GM12878 (cell line): ENCODE data around the gene PCDHGC3. TPM values are rescaled to one million over a fixed set of nuclear protein-coding genes. Genes with fewer than 3 reads are reported as not detected.
A peak's percentile ranks its signal among the peaks of the same experiment; 100 is the strongest.

Experiments used
- CREM ChIP-seq: IDR thresholded peaks from 2 replicates; pipeline ENCODE4 v1.6.1; 2014; ENCODE audit warnings: antibody characterized with exemption, low read depth
- E2F4 ChIP-seq: IDR thresholded peaks from 2 replicates; pipeline ENCODE4 v1.6.1; 2012; ENCODE audit warnings: low read depth, low read length, improper control_type of control experiment
- FOS ChIP-seq: IDR thresholded peaks from 3 replicates; pipeline ENCODE4 v1.6.1; 2011; ENCODE audit warnings: borderline replicate concordance; ENCODE audit not compliant: insufficient read length; ENCODE audit errors: extremely low read depth
- LARP7 ChIP-seq: fragments of 450-650 bp; IDR thresholded peaks from 2 replicates; pipeline ENCODE4 v1.6.1; 2017; ENCODE audit warnings: mild to moderate bottlenecking
- POLR2A ChIP-seq: IDR thresholded peaks from 2 replicates; pipeline ENCODE4 v1.6.1; 2011; ENCODE audit warnings: low read depth, mild to moderate bottlenecking, low read length
- RELB ChIP-seq: fragments of 450-650 bp; IDR thresholded peaks from 2 replicates; pipeline ENCODE4 v1.6.1; 2017; ENCODE audit warnings: low read depth, mild to moderate bottlenecking, moderate library complexity
- SMAD5 ChIP-seq: IDR thresholded peaks from 2 replicates; pipeline ENCODE4 v1.6.1; 2016; ENCODE audit warnings: antibody characterized with exemption, low read depth
- STAT1 ChIP-seq: fragments of 450-650 bp; conservative IDR thresholded peaks from 2 replicates; pipeline ENCODE4 v1.6.1; 2014; ENCODE audit warnings: antibody characterized with exemption, mild to moderate bottlenecking
- TBL1XR1 ChIP-seq: IDR thresholded peaks from 2 replicates; pipeline ENCODE4 v1.6.1; 2012; ENCODE audit warnings: low read depth, low read length, improper control_type of control experiment
- TCF12 ChIP-seq: IDR thresholded peaks from 2 replicates; pipeline ENCODE4 v1.6.1; 2011; ENCODE audit warnings: low read depth, mild to moderate bottlenecking, low read length
- USF1 ChIP-seq: IDR thresholded peaks from 2 replicates; pipeline ENCODE4 v1.6.1; 2011; ENCODE audit warnings: borderline replicate concordance, low read depth, mild to moderate bottlenecking, moderate library complexity, mixed read lengths, low read length; ENCODE audit not compliant: insufficient read depth; ENCODE audit errors: extremely low read length
- ZBED1 ChIP-seq: IDR thresholded peaks from 2 replicates; pipeline ENCODE4 v1.6.1; 2016; ENCODE audit warnings: borderline replicate concordance
- polyA plus RNA-seq, 11 experiments: library from polyadenylated mRNA; depleted of rRNA in 4 of 11; unstranded in 6 of 11; stranded (reverse) in 5 of 11; fragments of >200 nt; fragmentation: Nextera tagmentation in 4 of 11; fragmentation: Illumina TruSeq in 1 of 11; extraction: Ambion mirVana in 4 of 11; extraction: Trizol in 1 of 11; gene quantifications; 1 replicate in 1 of 11; 2 replicates in 10 of 11; pipeline versions ENCODE4 v1.2.1 to v1.2.3, GENCODE V29; 2011 to 2016; ENCODE audit warnings: inconsistent platforms in 2 of 11, missing spikeins in 2 of 11, low read depth in 1 of 11
- total RNA-seq, 4 experiments: library from RNA; depleted of rRNA in 3 of 4; stranded (reverse); fragments of >200 nt in 3 of 4; fragmentation: Illumina TruSeq in 1 of 4; extraction: Trizol in 1 of 4; gene quantifications; 2 replicates each; pipeline versions ENCODE4 v1.2.1 to v1.2.3, GENCODE V29; 2013 to 2021
- TF ChIP-seq, protein P1 (sequence below): fragments of 150-350 bp; IDR thresholded peaks from 2 replicates; pipeline ENCODE4 v1.6.1; 2016; ENCODE audit warnings: low read depth, low read length

PCDHGC3 gene
- total and polyA plus RNA-seq, 10 of the 15 experiments (the other 5 are each of a cell fraction or from before 2014, with no cell fraction given), result 0.53 to 22.1 (median 12.0) TPM

DNA sequence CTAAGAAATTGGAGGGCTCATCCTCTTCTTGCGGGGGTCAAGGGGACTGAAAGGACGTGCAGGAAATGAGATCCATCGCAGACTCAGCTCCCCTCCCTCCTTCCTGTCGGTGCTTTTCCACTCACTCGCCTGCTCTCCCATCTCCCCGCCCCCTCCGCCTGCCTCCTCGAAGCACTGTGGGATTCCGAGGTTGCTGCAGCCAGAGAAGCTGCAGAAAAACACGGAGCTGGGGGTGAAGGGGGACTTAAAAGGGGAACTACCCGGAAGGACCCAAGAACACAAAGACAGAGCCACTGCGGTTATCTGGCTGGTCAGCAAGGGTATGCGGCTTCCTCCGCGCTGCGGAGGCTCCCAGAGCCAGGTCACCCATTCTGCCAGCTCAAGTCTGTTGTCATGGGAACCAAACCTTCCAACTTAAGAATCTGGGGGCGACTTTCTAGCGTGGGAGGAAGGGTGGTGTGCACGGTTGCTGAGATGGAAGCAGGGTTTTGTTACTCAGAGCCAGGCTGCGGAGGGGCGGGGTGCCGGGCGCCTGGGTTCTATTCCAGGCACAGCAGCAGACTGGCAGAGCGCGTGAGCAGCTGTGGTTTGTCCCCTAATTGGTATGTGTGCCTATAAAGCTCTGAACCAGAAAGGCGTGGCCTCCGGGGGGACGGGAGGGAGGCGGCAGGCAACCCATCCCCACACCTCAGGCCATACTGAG lies 38.0 kb downstream of the PCDHGC3 start (continued):
- TF ChIP-seq E2F4 (no peak), CREM (0 out of 2 replicates have a peak, but pooled peaks have one; percentile 21), TBL1XR1 (no peak), ZBED1 (0 out of 2 replicates have a peak, but pooled peaks have one; percentile 24), TCF12 (no peak), USF1 (no peak), LARP7 (no peak), RELB (peak; percentile 63; the same call in 1 of the 2 replicates), STAT1 (no peak), FOS (no peak), SMAD5 (no peak), POLR2A (0 out of 2 replicates have a peak, but pooled peaks have one; percentile 8)
- TF ChIP-seq, protein P1, sequence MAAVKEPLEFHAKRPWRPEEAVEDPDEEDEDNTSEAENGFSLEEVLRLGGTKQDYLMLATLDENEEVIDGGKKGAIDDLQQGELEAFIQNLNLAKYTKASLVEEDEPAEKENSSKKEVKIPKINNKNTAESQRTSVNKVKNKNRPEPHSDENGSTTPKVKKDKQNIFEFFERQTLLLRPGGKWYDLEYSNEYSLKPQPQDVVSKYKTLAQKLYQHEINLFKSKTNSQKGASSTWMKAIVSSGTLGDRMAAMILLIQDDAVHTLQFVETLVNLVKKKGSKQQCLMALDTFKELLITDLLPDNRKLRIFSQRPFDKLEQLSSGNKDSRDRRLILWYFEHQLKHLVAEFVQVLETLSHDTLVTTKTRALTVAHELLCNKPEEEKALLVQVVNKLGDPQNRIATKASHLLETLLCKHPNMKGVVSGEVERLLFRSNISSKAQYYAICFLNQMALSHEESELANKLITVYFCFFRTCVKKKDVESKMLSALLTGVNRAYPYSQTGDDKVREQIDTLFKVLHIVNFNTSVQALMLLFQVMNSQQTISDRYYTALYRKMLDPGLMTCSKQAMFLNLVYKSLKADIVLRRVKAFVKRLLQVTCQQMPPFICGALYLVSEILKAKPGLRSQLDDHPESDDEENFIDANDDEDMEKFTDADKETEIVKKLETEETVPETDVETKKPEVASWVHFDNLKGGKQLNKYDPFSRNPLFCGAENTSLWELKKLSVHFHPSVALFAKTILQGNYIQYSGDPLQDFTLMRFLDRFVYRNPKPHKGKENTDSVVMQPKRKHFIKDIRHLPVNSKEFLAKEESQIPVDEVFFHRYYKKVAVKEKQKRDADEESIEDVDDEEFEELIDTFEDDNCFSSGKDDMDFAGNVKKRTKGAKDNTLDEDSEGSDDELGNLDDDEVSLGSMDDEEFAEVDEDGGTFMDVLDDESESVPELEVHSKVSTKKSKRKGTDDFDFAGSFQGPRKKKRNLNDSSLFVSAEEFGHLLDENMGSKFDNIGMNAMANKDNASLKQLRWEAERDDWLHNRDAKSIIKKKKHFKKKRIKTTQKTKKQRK, result no peak
